CD4-positive, alpha-beta T cell (primary cell): ENCODE measurements around the gene FAM171A2. TPM values are rescaled to one million over a fixed set of nuclear protein-coding genes. Genes with fewer than 3 reads are reported as not detected.
A peak's percentile ranks its signal among the peaks of the same experiment; 100 is the strongest.
"Not testable (repeated sequence)": the region's sequence is repeated elsewhere in the genome, so short reads cannot be mapped to it uniquely, and the experiment has no call there.

ENCODE experiments used
- ATAC-seq: fragments of 200-7000 bp; cut with Tn5 transposase; one replicate; pipeline ENCODE4 v1.10.0; 2022; ENCODE audit warnings: mild to moderate bottlenecking; ENCODE audit not compliant: poor library complexity
- CTCF ChIA-PET: fragments of 350-600 bp; sonication (Branson Sonifier 250); formaldehyde crosslinking; loops from one replicate; lab custom pipeline; 2021; ENCODE audit warnings: antibody characterized with exemption, inconsistent platforms; lab: Charles Lee
- POLR2A ChIA-PET: fragments of 350-600 bp; sonication (Branson Sonifier 250); formaldehyde crosslinking; loops from one replicate; lab custom pipeline; 2021; ENCODE audit warnings: antibody characterized with exemption, inconsistent platforms; lab: Charles Lee
- DNase-seq, 14 experiments: peaks; one replicate each; pipeline ENCODE4 v3.0.0-alpha.2; 2013 to 2020; ENCODE audit warnings: mixed read lengths in 2 of 14
- H3K27ac ChIP-seq, 2 donors: one replicate each; pipeline versions ENCODE4 v1.5.1 to v1.7.0; 2013; ENCODE audit warnings: low read length in 2 of 2, low read depth in 1 of 2, mild to moderate bottlenecking in 1 of 2
- H3K27me3 ChIP-seq, 2 experiments: 1 replicate in 1 of 2; 2 replicates in 1 of 2; pipeline versions ENCODE4 v1.6.1 to v1.7.0; 2013; ENCODE audit warnings: low read length in 2 of 2, control low read depth in 1 of 2, mild to moderate bottlenecking in 1 of 2, moderate library complexity in 1 of 2; ENCODE audit not compliant: insufficient read depth in 2 of 2, control insufficient read depth in 1 of 2
- H3K36me3 ChIP-seq: one replicate; pipeline ENCODE4 v1.6.1; 2013; ENCODE audit warnings: low read length, control low read depth; ENCODE audit not compliant: insufficient read depth
- H3K4me1 ChIP-seq: one replicate; pipeline ENCODE4 v1.6.1; 2013; ENCODE audit warnings: low read length, control low read depth; ENCODE audit not compliant: insufficient read depth
- H3K4me3 ChIP-seq: one replicate; pipeline ENCODE4 v1.5.1; 2013; ENCODE audit warnings: mild to moderate bottlenecking, low read length, moderate library complexity
- H3K9me3 ChIP-seq, 2 experiments: 1 replicate in 1 of 2; 2 replicates in 1 of 2; pipeline versions ENCODE4 v1.6.1 to v1.7.0; 2013; ENCODE audit warnings: low read length in 2 of 2, mild to moderate bottlenecking in 2 of 2, control low read depth in 1 of 2, moderate library complexity in 1 of 2; ENCODE audit not compliant: control insufficient read depth in 1 of 2, insufficient read depth in 1 of 2
- H3K27ac Mint-ChIP-seq: one replicate; pipeline ENCODE4 v1.8.0; 2020; ENCODE audit warnings: mixed read lengths
- H3K27me3 Mint-ChIP-seq: one replicate; pipeline ENCODE4 v1.8.0; 2021; ENCODE audit warnings: mixed read lengths
- H3K36me3 Mint-ChIP-seq: one replicate; pipeline ENCODE4 v1.8.0; 2021; ENCODE audit warnings: low read depth, mixed read lengths
- H3K4me1 Mint-ChIP-seq: one replicate; pipeline ENCODE4 v1.8.0; 2021; ENCODE audit warnings: low read depth, mixed read lengths
- H3K4me3 Mint-ChIP-seq: one replicate; pipeline ENCODE4 v1.8.0; 2020; ENCODE audit warnings: mild to moderate bottlenecking, mixed read lengths
- H3K9me3 Mint-ChIP-seq: one replicate; pipeline ENCODE4 v1.8.0; 2020; ENCODE audit warnings: mixed read lengths
- CTCF ChIP-seq: fragments of 200-600 bp; IDR thresholded peaks from one replicate; pipeline ENCODE4 v1.8.0; 2022; ENCODE audit warnings: antibody characterized with exemption, mild to moderate bottlenecking
- intact Hi-C, 2 experiments: fragments of 100-400 bp; cut with DNase I in 1 of 2; cut with micrococcal nuclease in 1 of 2; formaldehyde crosslinking; loops; one replicate each; pipeline versions ENCODE4 v1.15.1 to v1.9.0; 2023 to 2025; cut with DNase I, micrococcal nuclease
- total RNA-seq, 174 experiments: library from RNA in 2 of 174; stranded (reverse) in 2 of 174; gene quantifications; one replicate each; pipeline ENCODE4 v1.2.3 and lab custom pipeline; 2021 to 2026

Gene FAM171A2
- total RNA-seq, 2 experiments from 2014 or later: 0.08 to 0.19 TPM

GRCh38 chr17:44331249-44331760 is 32.3 kb downstream of the FAM171A2 start:
- ATAC-seq (peak; percentile 17), DNase-seq (peak; percentile 48 to 87 (median 59))
- Mint-ChIP-seq H3K27ac (peak overlapping the region; percentile 43), H3K27me3 (no peaks in the 10 kb centered on the region), H3K4me1 (peaks cover 17% of the 10 kb centered on the region), H3K9me3 (no peaks in the 10 kb centered on the region), H3K4me3 (no peak overlapping the region), H3K36me3 (no peaks in the 10 kb centered on the region)
- peak; percentile 78 for TF ChIP-seq CTCF
- Histone ChIP-seq H3K4me1 (peaks cover 14% of the 10 kb centered on the region), H3K27ac (no peak overlapping the region), H3K36me3 (no peaks in the 10 kb centered on the region), H3K27me3 (no peaks in the 10 kb centered on the region), H3K4me3 (no peak overlapping the region), H3K9me3 (no peaks in the 10 kb centered on the region)
- ChIA-PET CTCF (interaction anchor here (0.6 to 3.3 kb wide), 10 partner anchors 14 to 208 kb away, joined by 3 to 33 read pairs (median 6); partner anchors contain the start of genes GRN, HDAC5, TMUB2 and UBTF), POLR2A (interaction anchor here (0.7 to 2.8 kb wide), 3 partner anchors 111 to 265 kb away, joined by 3 to 16 read pairs (median 7); partner anchors contain the start of gene LSM12)
- intact Hi-C loops: loop anchor here (1.0 to 5.0 kb wide), 3 partner anchors 121 to 190 kb away; partner anchors contain the start of gene HROB (in 2 of the 2)

- H3K9me3 ChIP-seq: not testable (repeated sequence)
- POLR2A ChIA-PET: interaction anchor here (2.8 kb wide), 1 partner anchor 120 kb away, joined by 16 read pairs; no protein-coding TSS in a partner anchor
Measured at GRCh38 chr17:44330263-44330662, 33.4 kb downstream of the FAM171A2 start.

DNA sequence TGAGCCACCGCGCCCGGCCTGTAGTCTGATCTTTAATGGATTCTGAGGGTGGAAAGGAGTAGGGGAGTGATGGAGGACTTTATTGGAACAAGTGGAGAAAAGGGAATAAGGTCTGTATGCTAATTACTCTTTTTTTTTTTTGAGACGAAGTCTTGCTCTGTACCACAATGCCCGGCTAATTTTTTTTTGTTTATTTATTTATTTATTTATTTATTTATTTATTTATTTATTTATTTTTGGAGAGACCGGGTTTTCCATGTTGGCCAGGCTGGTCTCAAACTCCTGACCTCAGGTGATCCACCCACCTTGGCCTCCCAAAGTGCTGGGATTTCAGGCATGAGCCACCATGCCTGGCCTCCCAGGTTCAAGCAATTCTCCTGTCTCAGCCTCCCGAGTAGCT is 34.1 kb downstream of the FAM171A2 start:
- not testable (repeated sequence) for H3K27ac Mint-ChIP-seq, H3K9me3 Mint-ChIP-seq, H3K36me3 ChIP-seq, H3K27me3 ChIP-seq, H3K4me3 Mint-ChIP-seq, H3K9me3 ChIP-seq, DNase-seq, ATAC-seq, H3K4me3 ChIP-seq, H3K27me3 Mint-ChIP-seq, H3K27ac ChIP-seq
- POLR2A ChIA-PET: interaction anchor here (2.8 kb wide), 1 partner anchor 119 kb away, joined by 16 read pairs; no protein-coding TSS in a partner anchor
- H3K4me1 ChIP-seq: peaks cover 30% of the 10 kb centered on the region
- Mint-ChIP-seq H3K4me1 (peaks cover 25% of the 10 kb centered on the region), H3K36me3 (peaks cover 10% of the 10 kb centered on the region)
- intact Hi-C loops: loop anchor here in 1 of 2 experiments (10.0 kb wide), 1 partner anchor 205 kb away; the partner anchor contains the start of gene HDAC5
- CTCF ChIA-PET: interaction anchor here (3.3 kb wide), 1 partner anchor 120 kb away, joined by 33 read pairs; no protein-coding TSS in a partner anchor

More at GRCh38 chr17:44330263-44330662, 33.4 kb downstream of the FAM171A2 start:
- peaks cover 22% of the 10 kb centered on the region for H3K4me1 Mint-ChIP-seq
- H3K27ac Mint-ChIP-seq, H3K36me3 ChIP-seq, H3K27me3 Mint-ChIP-seq, H3K4me3 ChIP-seq, H3K4me3 Mint-ChIP-seq, H3K27ac ChIP-seq, H3K9me3 Mint-ChIP-seq, H3K27me3 ChIP-seq, H3K36me3 Mint-ChIP-seq, DNase-seq, ATAC-seq: not testable (repeated sequence)
- CTCF ChIA-PET: interaction anchor here (0.9 to 3.3 kb wide), 6 partner anchors 15 to 126 kb away, joined by 3 to 33 read pairs (median 7); partner anchors contain the start of gene GRN
- H3K4me1 ChIP-seq: peaks cover 24% of the 10 kb centered on the region
- intact Hi-C loops: loop anchor here in 1 of 2 experiments (5.0 kb wide), 1 partner anchor 188 kb away; the partner anchor contains the start of gene HROB
